Hepatocyte (in vitro differentiated cells): ENCODE data around the gene GARS1. TPM values are rescaled to one million over a fixed set of nuclear protein-coding genes. Genes with fewer than 3 reads are reported as not detected.

Experiments used
- DNase-seq: peaks from one replicate; pipeline ENCODE4 v3.0.0-alpha.2; 2016; ENCODE audit warnings: low spot score
- H2AFZ ChIP-seq: fragments of 200-600 bp; sonication (generic); 2 replicates; pipeline ENCODE4 v1.6.0; 2016; ENCODE audit warnings: antibody characterized with exemption, mild to moderate bottlenecking
- H3K27ac ChIP-seq: fragments of 200-600 bp; sonication (generic); 2 replicates; pipeline ENCODE4 v1.5.1; 2016; ENCODE audit warnings: mild to moderate bottlenecking
- H3K27me3 ChIP-seq: fragments of 200-600 bp; sonication (generic); 2 replicates; pipeline ENCODE4 v1.6.1; 2016
- H3K36me3 ChIP-seq: fragments of 200-600 bp; sonication (generic); replicated peaks from 2 replicates; pipeline ENCODE4 v1.5.1; 2016; ENCODE audit warnings: low read depth; ENCODE audit not compliant: insufficient read depth
- H3K4me1 ChIP-seq: fragments of 200-600 bp; sonication (generic); 2 replicates; pipeline ENCODE4 v1.5.1; 2016; ENCODE audit warnings: mild to moderate bottlenecking, moderate library complexity; ENCODE audit not compliant: insufficient read depth
- H3K4me2 ChIP-seq: fragments of 200-600 bp; sonication (generic); 2 replicates; pipeline ENCODE4 v1.6.0; 2016
- H3K4me3 ChIP-seq: fragments of 200-600 bp; sonication (generic); 2 replicates; pipeline ENCODE4 v1.5.1; 2016; ENCODE audit warnings: mild to moderate bottlenecking
- H3K79me2 ChIP-seq: fragments of 200-600 bp; sonication (generic); 2 replicates; pipeline ENCODE4 v1.6.0; 2017; ENCODE audit warnings: mild to moderate bottlenecking
- H3K9me2 ChIP-seq: fragments of 200-600 bp; sonication (generic); replicated peaks from 2 replicates; pipeline ENCODE4 v1.6.0; 2017; ENCODE audit warnings: mild to moderate bottlenecking; ENCODE audit not compliant: insufficient read depth
- H3K9me3 ChIP-seq: fragments of 200-600 bp; sonication (generic); 2 replicates; pipeline ENCODE4 v1.5.1; 2016; ENCODE audit warnings: low read depth, mild to moderate bottlenecking
- H4K20me1 ChIP-seq: fragments of 200-600 bp; sonication (generic); 2 replicates; pipeline ENCODE4 v1.6.0; 2016; ENCODE audit warnings: mild to moderate bottlenecking; ENCODE audit not compliant: insufficient read depth, poor library complexity, severe bottlenecking
- CTCF ChIP-seq: fragments of 200-600 bp; sonication (generic); IDR thresholded peaks from 2 replicates; pipeline ENCODE4 v1.5.1; 2016; ENCODE audit warnings: antibody characterized with exemption, mild to moderate bottlenecking; ENCODE audit not compliant: poor library complexity
- EZH2 ChIP-seq: fragments of 200-600 bp; sonication (generic); IDR thresholded peaks from 2 replicates; pipeline ENCODE4 v1.6.1; 2016; ENCODE audit warnings: antibody characterized with exemption, mild to moderate bottlenecking, borderline replicate concordance
- EZH2phosphoT487 ChIP-seq: fragments of 200-600 bp; sonication (generic); IDR thresholded peaks from one replicate; pipeline ENCODE4 v1.6.1; 2018; ENCODE audit warnings: antibody characterized with exemption, mild to moderate bottlenecking, low read depth, moderate library complexity; ENCODE audit not compliant: unreplicated experiment, severe bottlenecking
- WGBS: methylation state at CpG from one replicate; pipeline ENCODE4 v1.1.6; 2016; ENCODE audit warnings: low lambda C conversion rate; ENCODE audit errors: missing lambda C conversion rate; 5-methylcytosine and 5-hydroxymethylcytosine counted together
- polyA plus RNA-seq: library from polyadenylated mRNA; unstranded; fragments of >200 nt; fragmentation: Nextera tagmentation; extraction: Ambion mirVana; gene quantifications from 2 replicates; pipeline ENCODE4 v1.2.1, GENCODE V29; 2016
- total RNA-seq: library from RNA; depleted of rRNA; stranded (reverse); fragments of >200 nt; gene quantifications from 2 replicates; pipeline ENCODE4 v1.2.3, GENCODE V29; 2014

The GARS1 gene
- total and polyA plus RNA-seq, 2 experiments from 2014 or later, result 131 to 163 TPM

GRCh38 chr7:30549931-30550493 is 44.7 kb upstream of the GARS1 start:
- Histone ChIP-seq H3K27me3 (no peaks in the 10 kb centered on the region), H3K4me2 (no peak overlapping the region), H3K4me1 (peaks cover 9% of the 10 kb centered on the region), H3K9me2 (no peaks in the 10 kb centered on the region), H3K27ac (peak overlapping the region; percentile 80), H4K20me1 (no peaks in the 10 kb centered on the region), H3K9me3 (no peaks in the 10 kb centered on the region), H3K79me2 (no peaks in the 10 kb centered on the region), H2AFZ (no peak overlapping the region), H3K36me3 (no peaks in the 10 kb centered on the region), H3K4me3 (no peak overlapping the region)
- TF ChIP-seq EZH2, result no peak
- no peak for TF ChIP-seq EZH2phosphoT487
- no peak for TF ChIP-seq CTCF
- WGBS, result 83% methylated on average over 7 of the region's 7 CpGs
- DNase-seq, result no peak

- 87% methylated on average over 1 of the region's 1 CpG for WGBS
- Histone ChIP-seq H4K20me1 (no peaks in the 10 kb centered on the region), H3K4me1 (peaks cover 4% of the 10 kb centered on the region), H3K4me2 (no peak overlapping the region), H3K79me2 (no peaks in the 10 kb centered on the region), H3K4me3 (no peak overlapping the region), H3K27me3 (no peaks in the 10 kb centered on the region), H2AFZ (no peak overlapping the region), H3K27ac (no peak overlapping the region), H3K9me3 (no peaks in the 10 kb centered on the region), H3K36me3 (no peaks in the 10 kb centered on the region), H3K9me2 (no peaks in the 10 kb centered on the region)
- DNase-seq, result no peak
- TF ChIP-seq CTCF (no peak), EZH2 (no peak), EZH2phosphoT487 (no peak)
Observed at GRCh38 chr7:30552330-30552729, 42.3 kb upstream of the GARS1 start.

GRCh38 chr7:30553141-30553540 is 41.5 kb upstream of the GARS1 start:
- Histone ChIP-seq H3K4me1 (peaks cover 4% of the 10 kb centered on the region), H3K4me2 (no peak overlapping the region), H2AFZ (no peak overlapping the region), H3K4me3 (no peak overlapping the region), H3K9me2 (no peaks in the 10 kb centered on the region), H3K27me3 (no peaks in the 10 kb centered on the region), H3K9me3 (no peaks in the 10 kb centered on the region), H3K36me3 (no peaks in the 10 kb centered on the region), H3K79me2 (no peaks in the 10 kb centered on the region), H3K27ac (no peak overlapping the region), H4K20me1 (no peaks in the 10 kb centered on the region)
- no peak for TF ChIP-seq EZH2
- DNase-seq, result no peak

GRCh38 chr7:30553546-30553945 is 41.1 kb upstream of the GARS1 start:
- no peaks in the 10 kb centered on the region for H3K9me2 ChIP-seq
- no peaks in the 10 kb centered on the region for H3K9me3 ChIP-seq
- DNase-seq, result no peak
- H4K20me1 ChIP-seq, result no peaks in the 10 kb centered on the region
- no peak overlapping the region for H3K27ac ChIP-seq
- no peak overlapping the region for H2AFZ ChIP-seq
- H3K4me1 ChIP-seq, result peaks cover 4% of the 10 kb centered on the region
- H3K79me2 ChIP-seq, result no peaks in the 10 kb centered on the region
- H3K4me2 ChIP-seq, result no peak overlapping the region
- TF ChIP-seq CTCF, result no peak
- no peak for TF ChIP-seq EZH2
- TF ChIP-seq EZH2phosphoT487, result no peak
- 82% methylated on average over 3 of the region's 3 CpGs for WGBS
- no peaks in the 10 kb centered on the region for H3K27me3 ChIP-seq
- no peak overlapping the region for H3K4me3 ChIP-seq
- H3K36me3 ChIP-seq, result no peaks in the 10 kb centered on the region
